Coronary artery (tissue), 2 donors: Measurements from ENCODE around the gene RETREG1.
"Not testable (repeated sequence)": the region's sequence is repeated elsewhere in the genome, so short reads cannot be mapped to it uniquely, and the experiment has no call there.

Source experiments
- DNase-seq: peaks from one replicate; pipeline ENCODE4 v3.0.0-alpha.2; 2017; ENCODE audit warnings: low spot score
- H3K27ac ChIP-seq, 2 donors: fragments of 200-600 bp; sonication (generic); one replicate each; pipeline ENCODE4 v1.5.1; 2016 to 2019
- H3K4me3 ChIP-seq: fragments of 200-600 bp; sonication (generic); 2 replicates; pipeline ENCODE4 v1.5.1; 2016; ENCODE audit warnings: mild to moderate bottlenecking, moderate library complexity
- CTCF ChIP-seq: fragments of 200-600 bp; sonication (generic); IDR thresholded peaks from one replicate; pipeline ENCODE4 v1.5.1; 2019; ENCODE audit warnings: antibody characterized with exemption

The RETREG1 gene

GRCh38 chr5:16446993-16447392 lies 169.8 kb downstream of the RETREG1 start:
- Histone ChIP-seq H3K4me3 (no peak overlapping the region), H3K27ac (no peak overlapping the region)
- DNase-seq, result no peak
- no peak for TF ChIP-seq CTCF

GRCh38 chr5:16437977-16438376 lies 178.8 kb downstream of the RETREG1 start:
- Histone ChIP-seq H3K27ac (no peak overlapping the region), H3K4me3 (no peak overlapping the region)
- no peak for TF ChIP-seq CTCF
- DNase-seq, result no peak

- H3K27ac ChIP-seq, DNase-seq, H3K4me3 ChIP-seq: not testable (repeated sequence)
Measured at GRCh38 chr5:16436065-16436682, 180.6 kb downstream of the RETREG1 start.

GRCh38 chr5:16431490-16431889 lies 185.3 kb downstream of the RETREG1 start:
- no peak overlapping the region for H3K4me3 ChIP-seq
- H3K27ac ChIP-seq, result no peak overlapping the region
- TF ChIP-seq CTCF, result no peak
- DNase-seq, result no peak

GRCh38 chr5:16430349-16431089 lies 186.3 kb downstream of the RETREG1 start:
- no peak for DNase-seq
- H3K4me3 ChIP-seq, result no peak overlapping the region
- no peak overlapping the region for H3K27ac ChIP-seq
- TF ChIP-seq CTCF, result no peak

- no peak for TF ChIP-seq CTCF
- no peak overlapping the region for H3K27ac ChIP-seq
Measured at GRCh38 chr5:16428359-16428758, 188.4 kb downstream of the RETREG1 start.

GRCh38 chr5:16427587-16427986 lies 189.2 kb downstream of the RETREG1 start:
- no peak for DNase-seq
- no peak overlapping the region for H3K4me3 ChIP-seq

More at GRCh38 chr5:16428359-16428758, 188.4 kb downstream of the RETREG1 start:
- no peak overlapping the region for H3K4me3 ChIP-seq
- no peak for DNase-seq

More at GRCh38 chr5:16427587-16427986, 189.2 kb downstream of the RETREG1 start:
- no peak overlapping the region for H3K27ac ChIP-seq
- no peak for TF ChIP-seq CTCF
